22Rv1 (cell line): ENCODE measurements around the gene TEX44.

Experiments
- ZFX ChIP-seq: fragments of 450-650 bp; IDR thresholded peaks from 2 replicates; pipeline ENCODE4 v1.6.1; 2017; ENCODE audit warnings: antibody characterized with exemption, borderline replicate concordance
- TF ChIP-seq, protein P1 (sequence below): fragments of 450-650 bp; IDR thresholded peaks from 2 replicates; pipeline ENCODE4 v1.5.1; 2017; ENCODE audit warnings: mild to moderate bottlenecking

DNA sequence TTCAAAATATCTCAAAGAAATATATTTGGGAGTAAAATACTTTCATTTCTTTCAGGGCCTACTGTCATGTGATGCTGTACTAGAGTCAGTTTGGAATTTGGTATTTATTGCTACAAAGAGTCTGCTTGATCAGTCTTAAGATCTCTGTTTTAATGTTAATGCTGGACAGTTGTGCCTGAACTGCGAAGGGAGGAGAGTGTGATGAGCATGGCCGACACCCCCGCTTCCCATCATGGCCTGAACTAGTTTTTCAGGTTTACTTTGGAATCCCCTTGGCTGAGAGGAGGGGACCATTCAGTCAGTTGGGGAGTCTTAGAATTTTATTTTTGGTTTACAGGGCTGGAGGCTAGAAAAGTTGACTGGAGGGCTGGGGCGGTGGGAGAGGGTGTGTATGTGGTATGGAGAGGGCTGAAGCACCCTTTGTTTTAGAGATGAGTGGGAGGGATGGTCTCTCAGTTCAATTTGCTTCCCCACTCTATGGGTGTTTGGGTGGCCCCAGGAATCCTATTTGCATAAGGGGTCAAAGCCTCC, 20.9 kb upstream of the TEX44 start:
- TF ChIP-seq, protein P1, sequence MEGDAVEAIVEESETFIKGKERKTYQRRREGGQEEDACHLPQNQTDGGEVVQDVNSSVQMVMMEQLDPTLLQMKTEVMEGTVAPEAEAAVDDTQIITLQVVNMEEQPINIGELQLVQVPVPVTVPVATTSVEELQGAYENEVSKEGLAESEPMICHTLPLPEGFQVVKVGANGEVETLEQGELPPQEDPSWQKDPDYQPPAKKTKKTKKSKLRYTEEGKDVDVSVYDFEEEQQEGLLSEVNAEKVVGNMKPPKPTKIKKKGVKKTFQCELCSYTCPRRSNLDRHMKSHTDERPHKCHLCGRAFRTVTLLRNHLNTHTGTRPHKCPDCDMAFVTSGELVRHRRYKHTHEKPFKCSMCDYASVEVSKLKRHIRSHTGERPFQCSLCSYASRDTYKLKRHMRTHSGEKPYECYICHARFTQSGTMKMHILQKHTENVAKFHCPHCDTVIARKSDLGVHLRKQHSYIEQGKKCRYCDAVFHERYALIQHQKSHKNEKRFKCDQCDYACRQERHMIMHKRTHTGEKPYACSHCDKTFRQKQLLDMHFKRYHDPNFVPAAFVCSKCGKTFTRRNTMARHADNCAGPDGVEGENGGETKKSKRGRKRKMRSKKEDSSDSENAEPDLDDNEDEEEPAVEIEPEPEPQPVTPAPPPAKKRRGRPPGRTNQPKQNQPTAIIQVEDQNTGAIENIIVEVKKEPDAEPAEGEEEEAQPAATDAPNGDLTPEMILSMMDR = no peak
- no peak for TF ChIP-seq ZFX
